GM10248 (cell line): ENCODE data around the gene SENP8.

Experiments
- CTCF ChIA-PET: fragments of 300-600 bp; sonication (Branson Sonifier 250); formaldehyde crosslinking; extraction: SDS; loops from one replicate; lab custom pipeline; 2021; ENCODE audit warnings: antibody characterized with exemption; lab: Yijun Ruan, JAX
- POLR2A ChIA-PET: fragments of 350-650 bp; sonication (Branson Sonifier 250); formaldehyde crosslinking; extraction: SDS; loops from one replicate; lab custom pipeline; 2020; ENCODE audit warnings: antibody characterized with exemption; lab: Yijun Ruan, JAX
- DNase-seq: peaks from one replicate; pipeline ENCODE4 v3.0.0; 2012; ENCODE audit errors: extremely low spot score
- TF ChIP-seq, protein P1 (sequence below): IDR thresholded peaks from 2 replicates; pipeline ENCODE4 v1.5.1; 2012; ENCODE audit warnings: mild to moderate bottlenecking, low read depth; ENCODE audit errors: extremely low read depth, missing control alignments, control extremely low read depth

SENP8 gene

DNA sequence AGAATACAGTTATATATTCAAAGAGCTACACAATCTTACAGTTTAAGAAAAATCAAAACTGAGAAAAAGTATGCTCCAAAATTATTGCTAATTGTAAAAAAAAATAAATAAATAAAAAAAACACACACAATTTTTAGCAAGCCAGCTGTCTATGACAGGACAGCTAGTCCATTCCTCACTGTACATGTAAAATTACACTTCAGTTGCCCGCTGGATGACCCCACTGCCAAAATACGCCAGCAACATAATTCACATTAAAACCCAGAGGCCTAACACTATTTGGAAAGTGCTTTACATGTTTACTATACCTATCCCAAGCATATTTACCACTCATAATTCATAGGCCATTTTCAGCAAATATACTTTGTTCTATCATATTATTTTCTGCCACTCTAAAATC, 6.1 kb upstream of the SENP8 start:
- TF ChIP-seq, protein P1, sequence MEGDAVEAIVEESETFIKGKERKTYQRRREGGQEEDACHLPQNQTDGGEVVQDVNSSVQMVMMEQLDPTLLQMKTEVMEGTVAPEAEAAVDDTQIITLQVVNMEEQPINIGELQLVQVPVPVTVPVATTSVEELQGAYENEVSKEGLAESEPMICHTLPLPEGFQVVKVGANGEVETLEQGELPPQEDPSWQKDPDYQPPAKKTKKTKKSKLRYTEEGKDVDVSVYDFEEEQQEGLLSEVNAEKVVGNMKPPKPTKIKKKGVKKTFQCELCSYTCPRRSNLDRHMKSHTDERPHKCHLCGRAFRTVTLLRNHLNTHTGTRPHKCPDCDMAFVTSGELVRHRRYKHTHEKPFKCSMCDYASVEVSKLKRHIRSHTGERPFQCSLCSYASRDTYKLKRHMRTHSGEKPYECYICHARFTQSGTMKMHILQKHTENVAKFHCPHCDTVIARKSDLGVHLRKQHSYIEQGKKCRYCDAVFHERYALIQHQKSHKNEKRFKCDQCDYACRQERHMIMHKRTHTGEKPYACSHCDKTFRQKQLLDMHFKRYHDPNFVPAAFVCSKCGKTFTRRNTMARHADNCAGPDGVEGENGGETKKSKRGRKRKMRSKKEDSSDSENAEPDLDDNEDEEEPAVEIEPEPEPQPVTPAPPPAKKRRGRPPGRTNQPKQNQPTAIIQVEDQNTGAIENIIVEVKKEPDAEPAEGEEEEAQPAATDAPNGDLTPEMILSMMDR: no peak
- POLR2A ChIA-PET: no interaction called here
- no peak for DNase-seq
- CTCF ChIA-PET: interaction anchor here (1.4 to 2.6 kb wide), 2 partner anchors 8 to 44 kb away, joined by 4 to 9 read pairs; no protein-coding TSS in a partner anchor

DNA sequence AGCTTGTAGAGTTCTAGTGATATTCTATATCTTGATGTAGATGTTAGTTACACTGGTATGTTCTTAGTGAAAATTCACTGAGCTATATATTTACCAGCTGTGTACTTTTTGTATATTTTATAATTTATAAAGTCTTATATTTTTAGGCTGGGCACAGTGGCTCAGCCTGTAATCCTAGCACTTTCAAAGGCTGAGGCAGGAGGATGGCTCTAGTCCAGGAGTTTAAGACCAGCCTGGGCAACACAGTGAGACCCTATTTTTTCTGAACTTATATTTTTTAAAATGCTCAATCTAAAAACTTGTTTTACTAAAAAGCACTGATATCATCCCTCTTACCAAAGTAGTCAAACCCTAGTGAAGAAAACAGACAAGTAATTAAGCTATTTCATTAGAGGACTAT, 5.4 kb upstream of the SENP8 start:
- TF ChIP-seq, protein P1: no peak
- CTCF ChIA-PET: interaction anchor here (0.7 to 2.6 kb wide), 5 partner anchors 9 to 311 kb away, joined by 3 to 9 read pairs (median 4); no protein-coding TSS in a partner anchor
- no peak for DNase-seq
- POLR2A ChIA-PET: no interaction called here

DNA sequence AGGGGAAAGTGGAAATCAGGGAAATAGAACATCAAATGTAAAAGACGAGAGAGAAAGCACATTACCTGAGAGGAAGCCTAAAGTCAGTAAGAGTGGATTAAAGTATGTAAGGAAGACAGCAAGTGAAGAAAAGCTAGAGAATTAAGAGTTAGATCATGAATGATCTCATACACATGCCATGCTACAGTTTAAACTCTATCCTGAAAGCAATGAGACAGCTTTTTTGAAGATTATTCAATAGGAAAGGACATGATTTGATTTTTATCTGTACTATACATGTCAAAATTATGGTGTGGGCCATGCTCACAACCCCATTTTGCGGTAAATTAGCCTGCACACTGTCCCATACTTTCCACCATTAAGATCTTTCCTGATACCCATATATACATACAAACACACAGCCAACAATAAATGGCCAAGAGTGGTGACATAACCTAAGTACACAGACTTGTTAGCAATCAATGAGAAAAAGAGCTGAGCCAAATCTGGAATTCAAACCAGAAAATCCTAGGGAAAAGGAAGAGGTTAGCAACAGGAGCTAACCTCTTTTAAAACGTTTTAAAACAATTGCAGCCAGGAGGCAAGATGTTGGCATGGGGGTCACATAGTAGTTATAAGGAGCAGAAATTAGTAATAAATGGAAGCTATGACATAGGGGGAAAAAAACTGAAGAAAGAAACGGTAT, 4.7 kb upstream of the SENP8 start:
- POLR2A ChIA-PET: no interaction called here
- CTCF ChIA-PET: interaction anchor here (0.7 to 2.6 kb wide), 6 partner anchors 9 to 312 kb away, joined by 3 to 9 read pairs (median 4); no protein-coding TSS in a partner anchor
- no peak for DNase-seq
- TF ChIP-seq, protein P1: no peak

DNA sequence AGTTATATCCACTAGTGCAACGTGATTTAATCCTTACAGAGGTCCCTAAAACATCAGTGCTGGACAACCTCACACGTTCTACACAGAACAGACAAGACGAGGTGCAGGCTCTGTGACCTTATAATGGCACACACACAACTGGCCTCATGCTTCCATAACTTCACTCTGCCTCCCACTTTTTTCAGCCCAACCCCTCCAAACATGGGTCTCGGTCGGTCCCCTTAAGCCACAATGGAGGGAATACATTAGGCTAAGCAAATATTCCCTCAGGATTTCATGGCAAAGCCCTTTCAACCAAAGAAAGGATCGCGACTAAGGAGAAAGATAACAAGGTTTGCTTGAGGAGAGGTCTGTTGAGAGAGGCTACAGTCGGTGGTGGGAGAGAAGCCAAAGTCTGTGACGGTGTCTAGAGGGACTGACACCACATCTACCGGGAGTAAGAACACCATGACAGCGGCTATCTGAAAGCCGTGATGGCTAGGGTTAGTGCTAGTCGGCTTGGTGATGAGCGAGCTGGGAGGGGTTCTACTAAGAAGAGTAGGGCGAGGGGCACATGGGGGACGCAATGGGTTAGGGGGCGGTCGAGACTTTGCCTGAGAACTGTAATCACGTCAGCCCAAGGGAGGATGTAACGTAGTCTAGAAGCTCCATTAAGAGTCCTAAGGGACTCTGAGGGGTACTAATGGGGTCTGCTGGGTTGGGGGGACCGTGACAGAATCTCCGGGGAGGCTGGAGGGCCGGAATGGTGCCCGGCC, 1.3 kb upstream of the SENP8 start:
- ChIA-PET CTCF (interaction anchor here (0.7 to 1.0 kb wide), 2 partner anchors 10 to 36 kb away, joined by 3 read pairs; no protein-coding TSS in a partner anchor), POLR2A (no interaction called here)
- no peak for DNase-seq
- TF ChIP-seq, protein P1: no peak

DNA sequence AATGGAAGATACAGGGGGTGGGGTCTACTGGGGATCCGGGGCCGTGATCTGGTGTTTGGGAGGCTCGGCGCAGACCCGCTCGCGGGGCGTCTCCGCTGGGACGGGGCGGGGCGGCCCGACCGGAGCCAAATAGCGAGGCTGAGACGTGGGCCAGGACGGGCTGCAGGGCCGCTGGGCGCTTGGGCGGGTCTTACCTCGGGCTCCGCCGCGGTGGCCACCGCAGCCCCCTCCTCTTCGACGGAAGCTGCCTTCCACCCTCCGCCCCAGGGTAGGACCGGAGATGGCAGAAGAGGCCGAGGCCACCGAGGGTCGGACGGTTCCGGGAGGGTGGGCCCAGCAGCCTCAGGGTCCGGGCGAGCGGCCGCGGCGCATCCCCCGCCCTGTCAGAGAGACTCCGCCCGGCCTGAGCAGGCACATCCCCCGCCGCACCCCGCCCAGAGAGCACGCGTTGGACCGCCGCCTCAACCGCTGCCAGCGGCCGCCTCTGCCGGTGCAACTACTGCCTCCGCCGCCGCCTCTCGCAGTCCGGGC, 652 bp upstream of the SENP8 start:
- ChIA-PET POLR2A (interaction anchor here (0.6 to 1.1 kb wide), 3 partner anchors 10 to 24 kb away, joined by 3 to 5 read pairs (median 4); no protein-coding TSS in a partner anchor), CTCF (interaction anchor here (1.0 kb wide), 3 partner anchors 9 to 13 kb away, joined by 3 to 5 read pairs (median 3); no protein-coding TSS in a partner anchor)
- TF ChIP-seq, protein P1: no peak
- DNase-seq: peak; percentile 78

DNA sequence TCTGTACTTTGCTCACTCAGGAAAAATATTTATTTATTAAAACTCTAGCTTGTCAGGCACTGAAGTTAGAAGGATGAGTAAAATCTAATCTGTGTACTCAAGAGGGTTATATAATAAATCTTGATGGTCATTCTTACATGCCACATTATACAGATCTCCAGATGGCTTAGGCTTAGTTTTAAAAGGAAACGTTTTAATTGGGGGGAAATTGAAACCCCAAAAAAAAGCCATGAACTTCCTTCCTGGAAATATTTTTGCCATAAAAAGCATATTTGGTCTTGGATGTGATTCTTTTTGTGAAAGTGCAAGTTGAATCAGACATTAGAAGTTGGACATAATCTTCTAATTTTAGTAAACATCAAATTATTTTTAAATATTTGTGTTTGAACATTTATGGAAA, 6.0 kb downstream of the SENP8 start:
- ChIA-PET POLR2A (no interaction called here), CTCF (interaction anchor here (1.0 to 1.6 kb wide), 2 partner anchors 17 to 32 kb away, joined by 3 to 5 read pairs; no protein-coding TSS in a partner anchor)
- DNase-seq: no peak
- TF ChIP-seq, protein P1: no peak
